Activated CD8-positive, alpha-beta T cell treated with anti-CD3 and anti-CD28 coated beads for 36 hours (primary cell): ENCODE results near the gene CERKL. TPM values are rescaled to one million over a fixed set of nuclear protein-coding genes. Genes with fewer than 3 reads are reported as not detected.

Experiments used
- ATAC-seq: fragments of 200-7000 bp; cut with Tn5 transposase; one replicate; pipeline ENCODE4 v1.10.0; 2021; ENCODE audit warnings: mild to moderate bottlenecking, moderate library complexity
- CTCF ChIA-PET: fragments of 350-600 bp; sonication (Branson Sonifier 250); formaldehyde crosslinking; loops from one replicate; lab custom pipeline; 2021; ENCODE audit warnings: antibody characterized with exemption; lab: Charles Lee
- POLR2A ChIA-PET: fragments of 350-600 bp; sonication (Branson Sonifier 250); formaldehyde crosslinking; loops from one replicate; lab custom pipeline; 2021; ENCODE audit warnings: antibody characterized with exemption; lab: Charles Lee
- DNase-seq: peaks from one replicate; pipeline ENCODE4 v3.0.0-alpha.2; 2020
- H3K27ac Mint-ChIP-seq: one replicate; pipeline ENCODE4 v1.8.0; 2021; ENCODE audit warnings: mild to moderate bottlenecking, mixed read lengths
- H3K27me3 Mint-ChIP-seq: one replicate; pipeline ENCODE4 v1.8.0; 2021; ENCODE audit warnings: mixed read lengths
- H3K36me3 Mint-ChIP-seq: one replicate; pipeline ENCODE4 v1.8.0; 2021; ENCODE audit warnings: low read depth, mixed read lengths
- H3K4me1 Mint-ChIP-seq: one replicate; pipeline ENCODE4 v1.8.0; 2021; ENCODE audit warnings: low read depth, mixed read lengths
- H3K4me3 Mint-ChIP-seq: one replicate; pipeline ENCODE4 v1.8.0; 2021; ENCODE audit warnings: mild to moderate bottlenecking, moderate library complexity, mixed read lengths
- H3K9me3 Mint-ChIP-seq: one replicate; pipeline ENCODE4 v1.8.0; 2021; ENCODE audit warnings: mixed read lengths
- intact Hi-C: fragments of 100-400 bp; cut with micrococcal nuclease; formaldehyde crosslinking; loops from one replicate; pipeline ENCODE4 v1.10.0; 2022
- total RNA-seq, 2 experiments: library from RNA; stranded (reverse); gene quantifications; one replicate each; pipeline ENCODE4 v1.2.3, GENCODE V29; 2021
- TF ChIP-seq, protein P1 (sequence below): fragments of 200-600 bp; IDR thresholded peaks from one replicate; pipeline ENCODE4 v1.8.0; 2022; ENCODE audit warnings: antibody characterized with exemption, mild to moderate bottlenecking

CERKL gene
- total RNA-seq, 2 experiments from 2014 or later, result 0.11 to 0.20 TPM

DNA sequence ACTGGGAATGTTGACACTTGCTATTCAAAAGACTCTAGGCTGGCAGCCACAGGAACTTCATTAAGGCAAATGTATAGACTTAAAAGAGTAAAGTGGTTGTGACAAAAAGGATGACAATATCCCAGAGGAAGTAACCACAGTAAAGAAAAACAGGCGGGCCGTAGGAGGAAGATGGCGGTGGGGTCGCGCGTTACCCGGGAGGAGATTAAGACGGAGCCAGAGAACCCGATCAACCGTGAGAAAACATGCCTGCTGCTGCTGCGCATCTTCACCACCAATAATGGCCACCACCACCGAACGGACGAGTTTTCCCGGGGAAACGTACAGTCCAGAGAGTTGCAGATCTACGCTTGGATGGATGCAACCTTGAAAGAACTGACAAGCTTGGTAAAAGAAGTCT, 37.4 kb upstream of the CERKL start:
- ChIA-PET POLR2A (no interaction called here), CTCF (interaction anchor here (1.0 to 2.1 kb wide), 3 partner anchors 20 to 121 kb away, joined by 3 to 5 read pairs (median 4); no protein-coding TSS in a partner anchor)
- DNase-seq, result no peak
- intact Hi-C loops, result no loop called here
- H3K27ac Mint-ChIP-seq, result no peak overlapping the region
- H3K4me3 Mint-ChIP-seq, result no peak overlapping the region
- peaks cover 26% of the 10 kb centered on the region for H3K27me3 Mint-ChIP-seq
- TF ChIP-seq, protein P1, sequence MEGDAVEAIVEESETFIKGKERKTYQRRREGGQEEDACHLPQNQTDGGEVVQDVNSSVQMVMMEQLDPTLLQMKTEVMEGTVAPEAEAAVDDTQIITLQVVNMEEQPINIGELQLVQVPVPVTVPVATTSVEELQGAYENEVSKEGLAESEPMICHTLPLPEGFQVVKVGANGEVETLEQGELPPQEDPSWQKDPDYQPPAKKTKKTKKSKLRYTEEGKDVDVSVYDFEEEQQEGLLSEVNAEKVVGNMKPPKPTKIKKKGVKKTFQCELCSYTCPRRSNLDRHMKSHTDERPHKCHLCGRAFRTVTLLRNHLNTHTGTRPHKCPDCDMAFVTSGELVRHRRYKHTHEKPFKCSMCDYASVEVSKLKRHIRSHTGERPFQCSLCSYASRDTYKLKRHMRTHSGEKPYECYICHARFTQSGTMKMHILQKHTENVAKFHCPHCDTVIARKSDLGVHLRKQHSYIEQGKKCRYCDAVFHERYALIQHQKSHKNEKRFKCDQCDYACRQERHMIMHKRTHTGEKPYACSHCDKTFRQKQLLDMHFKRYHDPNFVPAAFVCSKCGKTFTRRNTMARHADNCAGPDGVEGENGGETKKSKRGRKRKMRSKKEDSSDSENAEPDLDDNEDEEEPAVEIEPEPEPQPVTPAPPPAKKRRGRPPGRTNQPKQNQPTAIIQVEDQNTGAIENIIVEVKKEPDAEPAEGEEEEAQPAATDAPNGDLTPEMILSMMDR, result no peak
- H3K4me1 Mint-ChIP-seq, result no peaks in the 10 kb centered on the region
- H3K9me3 Mint-ChIP-seq, result no peaks in the 10 kb centered on the region
- H3K36me3 Mint-ChIP-seq, result no peaks in the 10 kb centered on the region
- ATAC-seq, result no peak

GRCh38 chr2:181690860-181691259, 34.0 kb upstream of the CERKL start:
- TF ChIP-seq, protein P1, result no peak
- POLR2A ChIA-PET, result no interaction called here
- H3K9me3 Mint-ChIP-seq, result no peaks in the 10 kb centered on the region
- CTCF ChIA-PET, result interaction anchor here (1.0 to 1.9 kb wide), 2 partner anchors 24 to 67 kb away, joined by 3 to 7 read pairs; no protein-coding TSS in a partner anchor
- H3K36me3 Mint-ChIP-seq, result no peaks in the 10 kb centered on the region
- peaks cover 31% of the 10 kb centered on the region for H3K27me3 Mint-ChIP-seq
- intact Hi-C loops, result no loop called here
- no peak for DNase-seq
- H3K27ac Mint-ChIP-seq, result no peak overlapping the region
- H3K4me3 Mint-ChIP-seq, result no peak overlapping the region
- no peak for ATAC-seq
- no peaks in the 10 kb centered on the region for H3K4me1 Mint-ChIP-seq

DNA sequence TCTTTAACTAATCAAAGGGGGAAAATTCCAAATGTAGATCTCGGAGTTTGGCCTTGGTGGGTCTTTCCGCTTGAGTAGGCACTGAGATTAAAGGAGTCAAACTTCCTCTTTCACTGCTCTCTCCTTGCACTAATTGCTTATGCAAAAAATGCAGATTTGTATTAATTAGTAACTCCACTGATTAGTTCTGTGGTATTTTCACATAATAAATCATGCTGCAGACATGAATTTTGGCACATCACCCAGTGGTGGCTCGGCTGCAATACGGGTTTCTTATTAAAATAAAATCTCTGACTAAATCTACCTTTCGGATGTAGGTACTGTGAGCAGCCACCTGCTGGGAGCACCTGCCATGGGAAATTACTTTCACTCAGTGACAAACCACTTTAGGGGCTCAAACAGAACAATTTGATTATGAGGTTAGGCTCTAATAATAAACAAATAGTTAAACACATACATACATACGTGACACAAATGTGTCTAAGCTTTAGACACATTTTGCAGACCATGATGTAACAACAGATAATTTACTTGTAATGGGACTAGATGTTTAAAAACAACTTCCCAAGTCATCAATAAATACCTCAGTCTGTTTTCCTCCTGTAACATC, 29.8 kb upstream of the CERKL start:
- no peak for ATAC-seq

GRCh38 chr2:181685150-181685688, 28.3 kb upstream of the CERKL start:
- ChIA-PET CTCF (interaction anchor here (1.0 to 1.6 kb wide), 3 partner anchors 26 to 30 kb away, joined by 3 to 8 read pairs (median 7); no protein-coding TSS in a partner anchor), POLR2A (no interaction called here)
- intact Hi-C loops, result no loop called here
- no peaks in the 10 kb centered on the region for H3K36me3 Mint-ChIP-seq
- ATAC-seq, result no peak
- TF ChIP-seq, protein P1, result no peak
- peaks cover 73% of the 10 kb centered on the region for H3K27me3 Mint-ChIP-seq
- H3K4me3 Mint-ChIP-seq, result no peak overlapping the region
- no peaks in the 10 kb centered on the region for H3K9me3 Mint-ChIP-seq
- no peak overlapping the region for H3K27ac Mint-ChIP-seq
- no peak for DNase-seq
- peaks cover 32% of the 10 kb centered on the region for H3K4me1 Mint-ChIP-seq

More for the DNA sequence above, 29.8 kb upstream of the CERKL start:
- Mint-ChIP-seq H3K4me3 (no peak overlapping the region), H3K9me3 (no peaks in the 10 kb centered on the region), H3K27me3 (peaks cover 62% of the 10 kb centered on the region), H3K36me3 (no peaks in the 10 kb centered on the region), H3K27ac (no peak overlapping the region), H3K4me1 (peaks cover 25% of the 10 kb centered on the region)
- TF ChIP-seq, protein P1, result no peak
- CTCF ChIA-PET, result interaction anchor here (1.6 kb wide), 1 partner anchor 29 kb away, joined by 7 read pairs; no protein-coding TSS in a partner anchor
- POLR2A ChIA-PET, result no interaction called here
- DNase-seq, result no peak
- intact Hi-C loops, result no loop called here
